ENCODE data around the gene DIDO1.

DNA sequence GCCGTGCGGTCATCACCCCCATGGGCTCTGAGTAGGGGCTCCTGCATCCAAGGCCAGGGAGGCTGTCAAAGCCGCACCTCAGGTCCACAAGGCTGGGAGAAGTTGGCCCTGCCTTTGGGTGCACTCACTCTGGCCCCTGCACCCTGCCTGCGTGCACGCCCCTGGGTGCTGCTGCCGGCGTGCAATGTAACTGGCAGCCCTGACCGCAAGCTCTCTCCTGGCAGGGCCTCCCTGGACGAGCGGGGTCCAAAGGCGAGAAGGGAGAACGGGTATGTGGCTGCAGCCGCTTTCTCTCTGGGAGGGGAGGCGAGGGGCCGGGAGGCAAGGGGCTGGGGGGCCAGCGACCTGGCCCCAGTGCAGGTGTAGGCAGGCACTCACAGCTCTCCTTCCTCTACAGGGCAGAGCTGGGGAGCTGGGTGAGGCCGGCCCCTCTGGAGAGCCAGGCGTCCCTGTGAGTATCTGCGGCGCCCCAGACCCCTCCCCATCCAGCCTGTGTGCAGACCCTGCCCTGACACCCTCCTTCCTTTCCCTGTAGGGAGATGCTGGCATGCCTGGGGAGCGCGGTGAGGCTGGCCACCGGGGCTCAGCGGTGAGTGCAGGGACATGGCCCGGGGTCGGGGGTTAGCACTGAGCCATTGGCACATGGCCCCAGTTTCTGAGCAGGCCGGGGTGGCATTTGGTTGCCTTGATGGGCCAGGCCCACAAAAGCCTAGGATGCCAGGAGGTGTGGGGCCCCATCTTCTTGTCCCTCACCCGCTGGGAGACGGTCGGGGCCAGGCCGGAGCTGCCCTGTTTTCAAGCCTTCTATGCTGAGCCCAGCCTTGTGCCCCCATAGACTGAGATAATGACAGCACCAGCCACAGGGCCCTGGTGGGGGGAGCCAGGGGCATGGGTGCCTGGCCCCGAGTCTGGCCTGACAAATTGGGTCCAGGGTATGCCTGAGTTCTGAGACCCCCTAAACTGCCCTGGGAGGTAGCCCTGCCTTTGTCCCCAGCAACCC, 96.8 kb downstream of the DIDO1 start:
- TF ChIP-seq POLR2AphosphoS5 (IDR thresholded peaks at IDR 0.05) = no peak
- TF ChIP-seq POLR2A (IDR thresholded peaks at IDR 0.05) = no peak
- TF ChIP-seq, protein P1, sequence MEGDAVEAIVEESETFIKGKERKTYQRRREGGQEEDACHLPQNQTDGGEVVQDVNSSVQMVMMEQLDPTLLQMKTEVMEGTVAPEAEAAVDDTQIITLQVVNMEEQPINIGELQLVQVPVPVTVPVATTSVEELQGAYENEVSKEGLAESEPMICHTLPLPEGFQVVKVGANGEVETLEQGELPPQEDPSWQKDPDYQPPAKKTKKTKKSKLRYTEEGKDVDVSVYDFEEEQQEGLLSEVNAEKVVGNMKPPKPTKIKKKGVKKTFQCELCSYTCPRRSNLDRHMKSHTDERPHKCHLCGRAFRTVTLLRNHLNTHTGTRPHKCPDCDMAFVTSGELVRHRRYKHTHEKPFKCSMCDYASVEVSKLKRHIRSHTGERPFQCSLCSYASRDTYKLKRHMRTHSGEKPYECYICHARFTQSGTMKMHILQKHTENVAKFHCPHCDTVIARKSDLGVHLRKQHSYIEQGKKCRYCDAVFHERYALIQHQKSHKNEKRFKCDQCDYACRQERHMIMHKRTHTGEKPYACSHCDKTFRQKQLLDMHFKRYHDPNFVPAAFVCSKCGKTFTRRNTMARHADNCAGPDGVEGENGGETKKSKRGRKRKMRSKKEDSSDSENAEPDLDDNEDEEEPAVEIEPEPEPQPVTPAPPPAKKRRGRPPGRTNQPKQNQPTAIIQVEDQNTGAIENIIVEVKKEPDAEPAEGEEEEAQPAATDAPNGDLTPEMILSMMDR (IDR thresholded peaks at IDR 0.05) = no peak
